Smooth muscle cell of the brain vasculature (primary cell): ENCODE measurements around the gene SOWAHA.

Experiments
- DNase-seq: peaks from one replicate; pipeline ENCODE4 v3.0.0-alpha.2; 2012; ENCODE audit warnings: low read depth, low spot score

Gene SOWAHA

DNA sequence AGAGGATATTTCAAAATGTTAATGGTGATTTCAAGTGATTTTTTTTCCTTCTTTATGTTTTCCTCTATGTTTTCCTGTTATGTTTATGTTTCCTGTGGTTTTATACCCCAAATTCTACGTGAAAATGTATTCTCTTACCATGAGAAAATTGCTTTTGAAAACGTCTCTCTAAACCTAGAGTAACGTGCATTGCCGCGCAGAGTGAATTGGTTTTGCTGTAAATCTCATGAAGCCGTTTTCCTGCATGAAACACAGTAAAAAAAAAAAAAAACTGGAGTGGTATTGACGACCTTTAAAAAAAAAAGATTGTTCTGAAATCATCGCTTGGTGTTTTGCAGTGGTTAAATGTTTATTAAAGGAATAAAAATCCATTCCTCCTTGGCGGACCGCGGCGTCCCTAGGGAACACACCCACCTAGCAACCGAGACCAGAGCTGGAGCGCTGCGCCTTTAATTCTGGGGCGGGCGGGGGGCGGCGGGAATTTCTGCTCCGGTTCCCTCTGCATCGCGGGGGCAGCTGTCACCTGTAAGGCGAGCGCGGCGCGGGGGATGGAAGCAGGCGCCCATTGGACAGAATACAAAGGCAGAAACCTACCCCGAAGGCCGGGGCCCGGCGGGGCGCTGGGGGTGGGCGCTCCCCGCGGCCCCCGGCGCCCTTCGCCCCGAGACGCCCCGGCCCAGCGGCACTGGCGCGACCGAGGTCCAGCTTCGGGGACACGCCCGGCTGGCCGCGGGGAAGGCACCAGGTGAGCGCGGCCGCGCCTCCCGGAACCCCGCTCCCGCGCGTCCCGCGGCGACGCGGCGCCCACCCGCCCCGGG lies at the start of gene SOWAHA:
Gene SOWAHA (plus strand): TSS at position 522 of the 818 bp plus-strand sequence. CDS start 320 bp downstream, outside the sequence.
- no peak for DNase-seq

DNA sequence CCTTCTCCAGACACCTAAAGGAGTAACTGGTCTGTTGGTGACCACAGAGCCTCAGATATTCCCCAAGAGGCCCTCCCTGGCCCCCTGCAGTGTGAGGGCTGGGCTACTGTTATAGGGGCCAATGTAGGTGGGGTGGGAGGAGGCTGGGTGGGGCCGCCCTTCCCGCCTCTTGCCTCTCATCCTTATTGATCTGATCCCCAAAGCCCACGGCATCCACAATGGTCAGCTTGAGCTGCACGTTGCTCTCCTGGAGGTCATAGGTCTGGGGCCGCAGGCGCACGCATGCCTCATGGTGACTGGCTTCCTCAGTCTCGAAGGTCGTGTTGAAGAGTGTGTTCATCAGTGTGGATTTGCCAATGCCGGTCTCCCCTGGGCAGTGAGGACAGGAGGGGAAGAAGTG lies 49.1 kb upstream of the SOWAHA start:
- DNase-seq = no peak

DNA sequence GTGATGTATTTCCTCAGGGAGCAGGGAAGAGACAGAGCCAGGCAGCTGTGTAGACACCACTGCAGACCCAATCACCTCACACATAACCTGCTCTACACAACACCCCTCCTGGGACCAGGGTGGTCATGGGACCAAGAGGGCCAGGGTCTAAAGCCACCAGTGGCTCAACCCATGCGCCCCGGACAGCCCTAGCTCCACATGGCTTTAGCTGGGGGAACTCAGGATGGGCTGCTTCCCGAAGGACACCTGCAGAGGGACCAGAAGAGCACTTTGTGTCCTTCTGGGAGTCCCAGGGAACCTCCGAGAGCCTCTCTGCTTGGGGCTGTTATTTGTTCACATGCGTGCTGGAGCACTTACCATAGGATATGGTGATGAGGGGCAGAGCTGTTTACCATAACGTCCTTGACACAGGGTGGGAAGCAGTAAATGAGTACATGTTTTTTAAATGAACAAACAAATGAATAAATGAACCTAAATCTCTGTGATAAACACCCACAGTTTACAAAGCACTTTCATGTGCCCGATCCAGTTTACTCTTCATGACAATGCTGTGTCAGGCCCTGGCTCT lies 48.3 kb upstream of the SOWAHA start:
- DNase-seq = no peak

DNA sequence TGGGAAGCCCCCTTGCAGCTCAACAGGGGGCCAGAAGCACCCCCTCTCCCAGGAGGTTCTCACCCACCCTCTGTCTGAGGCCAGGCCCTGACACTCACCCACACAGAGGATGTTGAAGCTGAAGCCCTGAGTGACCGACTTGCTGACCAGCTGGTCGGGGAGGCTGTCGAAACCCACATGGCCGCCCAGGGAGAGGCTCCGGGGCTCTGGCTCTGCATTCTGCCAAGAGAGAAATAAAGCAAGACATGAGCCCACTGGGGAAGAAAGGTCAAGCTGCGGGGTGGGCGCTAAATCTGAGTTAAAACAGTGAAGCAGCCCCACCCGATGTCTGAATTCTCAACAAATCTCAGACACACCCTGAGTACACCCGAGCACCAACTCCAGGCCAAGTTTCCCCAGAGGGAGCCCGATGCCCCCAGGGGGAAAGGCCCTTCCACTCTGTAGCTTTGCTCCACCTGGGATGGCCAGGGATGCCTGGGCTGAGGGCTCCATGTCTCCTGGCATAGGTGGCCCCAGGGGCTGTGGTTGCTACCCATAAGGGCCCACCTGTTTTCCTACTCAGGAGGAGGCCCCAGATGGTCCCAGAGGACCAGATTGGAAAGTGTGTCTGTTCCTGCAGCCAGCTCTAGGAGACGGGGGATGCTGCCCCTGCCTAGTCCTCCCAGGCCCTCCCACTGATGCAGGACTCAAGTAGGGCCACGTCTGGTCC lies 47.6 kb upstream of the SOWAHA start:
- DNase-seq = no peak

DNA sequence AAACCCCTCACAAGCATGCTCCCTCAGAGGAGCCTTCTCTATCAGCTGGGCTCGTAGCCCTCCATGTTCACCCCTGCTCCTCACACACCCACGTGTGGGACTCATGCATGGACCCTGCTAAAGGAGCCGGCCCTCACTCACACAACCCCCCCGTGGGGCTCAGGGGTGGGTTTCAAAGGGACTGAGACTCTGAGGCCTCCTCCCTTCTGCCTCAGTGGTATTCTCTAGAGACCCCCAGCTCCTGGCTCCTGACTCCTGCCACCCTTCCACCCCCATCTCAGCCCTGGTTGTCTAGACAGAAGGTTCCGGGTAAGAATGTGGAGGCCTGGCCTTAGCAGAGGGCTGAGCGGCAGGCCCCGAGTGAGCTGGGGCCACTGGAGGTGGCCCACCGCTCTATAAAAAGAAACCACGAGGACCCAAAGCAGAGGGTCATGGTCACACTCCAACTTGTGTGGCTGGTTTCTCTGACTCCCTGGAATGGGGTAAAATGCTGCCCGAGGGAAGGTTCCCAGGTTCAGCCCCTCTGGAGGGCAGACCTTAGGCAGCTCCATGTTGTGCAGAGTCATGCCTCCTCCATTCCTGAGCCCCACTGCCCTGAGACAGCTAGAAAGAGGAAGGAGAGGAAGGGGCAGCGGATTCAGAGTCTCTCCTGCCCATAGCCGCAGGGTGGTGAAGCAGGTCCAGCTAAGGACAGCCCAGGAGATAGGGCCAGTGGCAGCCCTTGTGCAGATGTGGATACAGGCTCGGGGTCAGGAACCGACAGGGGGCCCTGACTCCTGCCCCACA lies 46.9 kb upstream of the SOWAHA start:
- no peak for DNase-seq

DNA sequence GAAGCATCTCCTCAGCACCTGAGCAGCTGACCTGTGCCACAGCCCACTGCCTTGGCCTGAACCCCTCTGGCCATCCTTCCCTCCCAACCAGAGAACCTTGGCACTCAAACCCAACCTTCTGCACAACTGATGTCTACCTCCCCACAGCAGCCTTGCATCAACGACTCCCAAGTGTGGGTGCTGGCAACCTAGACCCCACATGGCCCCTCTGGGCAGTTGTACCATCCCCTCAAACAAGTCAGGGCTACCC lies 46.4 kb upstream of the SOWAHA start:
- DNase-seq = no peak

DNA sequence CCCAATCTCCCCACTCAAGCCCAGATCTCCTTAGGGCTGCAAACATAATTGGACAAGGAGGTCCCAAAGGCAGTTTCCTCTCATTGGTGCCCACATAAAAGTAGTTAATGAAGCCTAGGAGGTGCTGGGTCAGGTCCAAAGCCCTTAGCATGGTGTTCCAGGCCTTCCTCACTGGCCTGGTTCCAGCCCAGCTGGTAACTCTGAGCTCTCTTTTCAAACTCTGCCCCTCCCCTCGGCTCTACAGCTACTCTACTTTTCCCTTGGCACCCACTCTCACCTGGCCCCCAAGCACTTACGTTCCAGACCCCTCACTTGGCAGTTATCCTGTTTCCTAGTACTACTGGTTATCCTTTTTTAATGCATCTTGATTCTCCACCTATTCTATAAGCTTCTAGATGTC lies 46.0 kb upstream of the SOWAHA start:
- no peak for DNase-seq

DNA sequence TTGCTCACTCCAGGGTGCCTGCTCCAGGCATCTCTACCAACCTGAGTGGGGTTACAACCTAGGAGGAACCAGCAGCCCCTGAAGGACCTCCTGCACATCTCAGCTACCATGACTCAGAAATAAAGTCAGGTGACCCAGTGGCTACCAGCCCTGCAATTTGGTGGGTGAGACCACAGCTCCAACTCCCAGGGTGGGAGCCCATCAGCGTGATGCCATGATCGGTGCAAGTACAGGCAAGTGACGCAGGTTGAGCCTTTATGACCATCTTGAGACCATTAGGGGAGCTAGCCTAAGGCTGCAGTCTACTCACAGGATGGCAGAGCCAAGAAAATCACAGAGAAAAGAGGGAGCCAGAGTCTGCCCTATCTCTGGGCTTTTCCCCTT lies 44.6 kb upstream of the SOWAHA start:
- DNase-seq = no peak

DNA sequence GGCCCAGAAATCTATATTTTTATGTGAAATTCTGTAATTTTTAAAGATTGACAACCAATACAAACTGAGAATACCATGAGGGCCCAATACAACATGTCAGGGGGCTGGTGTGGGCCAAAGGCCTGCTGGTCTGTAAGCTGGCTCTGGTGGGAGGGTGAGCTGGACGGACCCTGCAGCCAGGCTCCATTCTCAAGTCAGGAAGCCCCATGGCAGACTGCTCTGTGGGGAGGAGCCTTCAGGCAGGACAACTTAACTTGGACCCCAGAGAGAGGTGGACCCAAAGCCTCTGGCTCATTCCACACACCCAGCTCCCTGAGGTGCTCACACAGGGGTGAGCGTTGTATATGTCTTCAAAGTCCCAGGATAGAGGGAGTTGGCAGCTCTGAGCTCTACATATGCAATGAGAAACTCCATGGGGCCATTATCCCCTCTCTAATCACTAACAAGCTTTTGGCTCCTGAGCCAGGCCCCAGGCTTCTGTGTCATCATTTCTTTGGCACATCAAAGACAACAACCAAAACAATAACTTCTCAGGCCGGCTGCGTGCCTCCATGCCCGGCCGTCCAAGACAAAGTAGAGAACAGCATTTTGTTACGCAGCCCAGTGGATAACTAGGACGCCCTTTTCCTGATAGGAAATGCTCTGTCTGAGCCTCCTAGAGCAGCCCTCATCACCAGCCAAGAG lies 42.5 kb upstream of the SOWAHA start:
- DNase-seq = no peak

DNA sequence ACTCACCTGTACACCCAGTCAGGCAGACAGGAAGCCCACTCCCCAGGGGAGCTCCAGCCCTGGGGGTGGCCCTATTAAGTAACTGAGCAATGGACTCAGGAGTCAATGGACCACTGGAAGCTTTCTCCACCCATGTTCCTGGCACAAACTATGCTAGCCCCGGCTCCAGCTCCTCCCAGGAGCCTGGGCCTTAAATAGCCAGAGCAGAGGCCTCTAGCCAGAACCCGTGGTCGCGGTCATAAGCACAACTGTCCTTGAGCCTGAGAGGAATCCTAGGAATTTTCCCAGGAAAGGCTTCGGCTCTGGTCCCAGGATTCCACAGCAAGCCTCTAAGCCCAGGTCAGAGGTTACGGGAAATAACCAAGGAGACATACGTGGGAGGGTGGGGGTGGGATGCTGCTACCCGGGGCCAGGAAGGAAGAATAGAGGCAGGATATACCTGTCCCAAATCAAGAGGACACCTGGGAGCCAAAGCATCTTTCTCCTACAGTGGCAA lies 41.6 kb upstream of the SOWAHA start:
- no peak for DNase-seq

DNA sequence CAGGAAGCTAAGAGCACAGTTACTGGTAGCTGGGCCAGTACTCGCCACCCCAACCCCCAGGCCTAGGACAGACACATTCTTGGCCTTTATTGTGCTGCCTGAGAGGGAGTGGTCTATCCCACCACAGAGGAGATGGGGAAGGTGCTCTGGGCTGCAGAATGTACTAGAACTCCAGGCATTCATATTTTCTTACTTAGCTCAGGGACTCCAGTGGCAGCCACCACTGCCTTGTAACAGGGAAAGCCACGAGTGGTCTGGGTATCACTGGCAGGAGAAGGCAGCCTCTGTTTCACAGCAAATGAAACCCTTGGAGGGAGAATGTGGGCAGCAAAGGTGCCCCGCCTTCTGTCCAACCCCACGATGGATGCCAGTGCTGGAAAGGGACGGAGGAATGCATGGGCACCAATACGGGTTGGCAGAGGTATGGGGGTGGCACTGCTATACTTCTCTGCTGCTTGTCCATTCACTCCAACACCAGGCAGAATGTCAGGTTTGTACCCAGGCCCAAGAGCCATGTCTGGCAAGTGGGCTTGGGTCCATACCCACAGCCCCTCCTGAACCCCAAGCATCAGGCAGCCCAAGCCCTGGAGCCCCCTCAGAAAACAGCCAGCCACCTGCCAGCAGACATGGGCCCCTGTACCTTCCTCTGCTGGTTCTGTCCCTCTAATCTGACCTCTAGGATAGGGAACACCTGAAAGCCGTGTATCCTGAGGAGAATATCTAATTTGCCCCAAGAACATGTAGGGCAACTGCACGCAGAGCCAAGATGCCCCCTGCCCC lies 40.6 kb upstream of the SOWAHA start:
- DNase-seq = no peak

DNA sequence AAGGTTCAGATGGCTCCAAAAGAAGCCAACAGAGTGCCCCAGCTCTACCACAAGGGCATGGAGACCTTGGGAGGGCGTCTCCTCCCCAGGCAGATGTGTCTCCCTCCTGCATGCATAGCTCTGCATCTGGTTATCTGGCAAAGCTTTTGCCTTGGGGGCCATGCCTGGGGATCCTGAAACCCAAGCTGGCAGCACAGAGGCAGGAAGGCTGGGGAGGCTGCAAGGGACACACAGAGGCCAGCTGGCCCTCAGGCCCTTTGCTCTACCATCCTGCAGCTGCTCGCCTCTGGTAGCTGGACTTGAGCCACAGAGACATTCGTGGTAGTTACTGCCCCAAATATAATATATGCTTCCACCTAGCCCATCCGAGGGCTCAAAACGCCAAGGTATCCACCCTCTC lies 40.0 kb upstream of the SOWAHA start:
- no peak for DNase-seq

DNA sequence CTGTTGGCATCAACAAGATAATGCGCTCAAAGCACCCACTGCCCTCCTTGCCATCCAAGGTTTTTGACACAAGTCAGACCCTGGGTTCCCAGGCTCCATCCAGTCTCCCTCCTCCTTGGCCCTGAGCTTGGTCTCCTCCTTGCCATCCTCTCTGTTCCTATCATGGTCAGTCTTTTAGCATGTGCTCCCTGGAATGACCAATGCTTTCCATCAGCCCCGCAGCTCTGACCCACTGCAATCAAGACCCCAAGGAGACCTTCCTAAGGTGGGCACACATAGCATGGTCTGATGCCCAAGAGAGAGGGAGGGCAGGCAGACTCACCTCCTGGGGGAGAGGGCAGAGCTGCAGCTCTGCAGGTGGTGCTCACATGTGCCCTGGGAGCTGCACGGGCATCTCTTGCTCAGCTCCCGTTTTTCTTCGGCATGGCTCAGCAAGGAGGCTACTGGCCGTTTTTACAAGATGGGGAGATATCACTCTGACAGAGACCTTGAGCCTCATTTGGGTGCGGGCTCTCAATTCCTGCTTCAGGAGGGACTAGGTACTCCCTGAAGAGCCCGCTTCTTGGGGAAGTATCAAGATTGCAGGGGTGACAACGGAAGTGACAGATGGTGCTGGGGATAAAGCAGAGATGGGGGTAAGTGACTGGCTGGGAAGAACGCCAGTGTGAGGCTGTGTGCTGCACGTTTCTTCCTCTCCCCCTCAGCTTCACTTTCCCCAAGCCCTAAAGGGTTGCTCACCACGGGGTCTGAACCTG lies 39.3 kb upstream of the SOWAHA start:
- DNase-seq = no peak

DNA sequence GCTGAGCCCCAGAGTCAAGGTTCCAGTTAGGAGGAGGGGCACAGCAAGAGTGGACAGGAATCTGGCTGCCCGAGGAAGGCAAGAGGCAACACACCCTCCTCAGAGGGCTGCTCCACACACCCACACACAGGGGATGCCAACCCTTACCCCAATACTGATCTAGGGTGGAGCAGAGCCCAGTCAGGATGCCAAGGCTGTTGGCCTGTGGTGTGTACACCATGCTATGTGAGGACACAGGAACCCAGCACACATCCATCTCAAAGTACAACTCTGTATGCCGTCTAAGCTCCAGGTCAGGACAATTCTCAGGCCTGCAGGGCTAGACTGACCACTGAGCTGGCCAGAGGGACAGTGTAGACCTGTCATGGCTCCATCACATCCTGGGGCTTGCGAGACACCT lies 38.7 kb upstream of the SOWAHA start:
- no peak for DNase-seq

DNA sequence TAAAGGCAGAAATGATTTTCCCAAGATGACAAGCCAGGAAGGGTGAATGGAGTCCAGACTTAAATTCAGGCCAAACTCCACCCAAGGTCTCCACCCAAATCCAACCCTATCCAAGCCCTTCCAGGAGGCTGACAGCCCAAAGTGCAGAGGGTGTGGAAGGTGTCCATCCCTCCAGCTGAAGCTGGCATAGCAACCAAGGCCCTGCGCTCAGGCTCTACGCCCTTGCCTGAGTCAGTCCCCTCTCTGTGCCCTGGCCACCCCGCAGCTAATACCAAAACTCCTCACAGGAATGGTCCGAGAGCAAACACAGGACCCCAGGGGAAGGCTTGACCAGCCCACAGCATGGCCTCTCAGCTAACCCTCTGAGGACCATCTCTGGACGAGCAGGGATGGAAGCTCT lies 38.2 kb upstream of the SOWAHA start:
- no peak for DNase-seq

DNA sequence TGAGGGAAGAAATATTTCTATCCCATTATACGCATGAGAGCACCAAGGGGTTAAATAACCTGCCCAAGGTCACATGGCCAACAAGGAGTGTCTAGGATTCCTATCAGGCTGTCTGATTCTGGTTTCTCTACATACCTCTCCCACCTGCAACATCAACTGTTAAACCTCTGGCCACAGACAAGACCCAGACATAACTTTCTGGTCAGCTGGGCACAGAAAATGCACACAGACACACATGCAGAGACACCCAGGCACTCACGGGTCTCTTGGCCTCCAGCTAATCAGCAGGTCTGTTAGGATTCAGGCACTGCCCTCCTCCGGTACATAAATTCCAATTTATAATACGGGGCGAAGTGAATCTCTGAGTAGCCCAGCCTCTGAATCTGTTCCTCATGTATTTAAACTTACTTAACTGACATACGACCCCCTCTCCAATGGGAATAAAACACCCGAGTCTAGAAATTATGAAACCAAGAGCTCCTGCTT lies 37.6 kb upstream of the SOWAHA start:
- DNase-seq = no peak

DNA sequence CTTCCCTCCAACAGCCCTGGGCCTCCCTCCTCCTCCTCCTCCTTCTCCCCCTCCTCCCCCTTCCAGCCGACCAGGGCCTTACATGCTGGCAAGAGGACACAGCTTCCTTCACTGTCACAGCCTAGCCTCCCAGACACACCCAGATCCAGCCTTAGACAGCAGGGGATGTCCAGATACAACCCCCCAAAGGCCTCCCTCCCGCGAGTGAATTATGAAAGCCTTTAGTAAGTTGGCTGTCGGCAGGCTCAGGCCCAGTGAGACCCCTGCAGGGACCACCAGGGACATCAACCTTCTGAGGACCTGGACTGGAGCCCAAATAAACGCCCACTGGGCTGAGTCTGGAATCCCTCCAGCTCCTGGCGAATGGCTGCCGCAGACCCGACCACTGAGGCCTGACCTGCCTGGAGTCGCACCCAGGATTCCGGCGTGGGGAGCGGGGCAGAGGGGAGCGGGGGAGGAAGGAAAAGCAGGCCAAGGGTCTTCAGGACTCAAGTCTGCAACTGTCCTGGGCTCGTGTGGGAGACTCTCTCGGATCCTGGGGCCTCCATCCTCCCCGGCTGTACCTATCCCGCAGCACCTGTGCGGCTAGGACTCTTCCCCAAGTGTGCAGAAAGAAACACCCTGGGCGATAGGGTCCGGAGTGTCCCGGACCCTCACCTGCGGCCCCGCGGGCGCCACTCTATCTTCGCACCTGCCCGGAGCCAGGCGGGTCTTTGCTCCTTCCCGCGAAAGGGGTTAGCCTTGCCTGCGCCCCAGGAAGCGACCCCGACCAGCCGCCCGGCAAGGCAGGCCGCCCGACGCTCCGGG lies 36.8 kb upstream of the SOWAHA start:
- DNase-seq = no peak

DNA sequence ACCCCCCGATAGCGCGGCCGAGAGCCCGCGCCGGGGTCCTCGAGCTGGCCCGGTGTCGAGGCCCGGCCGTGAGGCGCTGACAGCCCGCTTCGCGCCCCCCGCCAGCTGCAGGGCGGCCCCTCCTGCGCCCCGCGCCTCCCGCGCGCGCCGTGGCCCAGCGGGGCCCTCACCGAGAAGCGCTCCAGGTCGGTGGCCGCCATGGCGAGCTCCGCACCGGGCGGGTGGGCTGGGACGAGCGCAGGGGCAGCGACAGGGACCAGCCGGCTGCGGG lies 36.2 kb upstream of the SOWAHA start:
- no peak for DNase-seq
